Smooth muscle cell (in vitro differentiated cells): ENCODE results near the gene SYT7. TPM values are rescaled to one million over a fixed set of nuclear protein-coding genes. Genes with fewer than 3 reads are reported as not detected.

Experiments
- DNase-seq: peaks from one replicate; lab custom pipeline; 2025; ENCODE audit not compliant: unreplicated experiment; lab: John Stamatoyannopoulos, UW
- H2AFZ ChIP-seq: fragments of 200-600 bp; sonication (generic); 2 replicates; pipeline ENCODE4 v1.6.0; 2016; ENCODE audit warnings: antibody characterized with exemption, low read depth, mild to moderate bottlenecking
- H3F3A ChIP-seq: fragments of 200-600 bp; sonication (generic); 2 replicates; pipeline ENCODE4 v1.6.0; 2017; ENCODE audit warnings: antibody characterized with exemption, low read depth
- H3K27ac ChIP-seq: fragments of 200-600 bp; sonication (generic); 2 replicates; pipeline ENCODE4 v1.5.1; 2016; ENCODE audit warnings: low read depth, mild to moderate bottlenecking
- H3K27me3 ChIP-seq: fragments of 200-600 bp; sonication (generic); 2 replicates; pipeline ENCODE4 v1.6.1; 2016; ENCODE audit warnings: low read depth, mild to moderate bottlenecking
- H3K36me3 ChIP-seq: fragments of 200-600 bp; sonication (generic); 2 replicates; pipeline ENCODE4 v1.5.1; 2016; ENCODE audit warnings: low read depth
- H3K4me1 ChIP-seq: fragments of 200-600 bp; sonication (generic); 2 replicates; pipeline ENCODE4 v1.5.1; 2016; ENCODE audit warnings: low read depth
- H3K4me2 ChIP-seq: fragments of 200-600 bp; sonication (generic); 2 replicates; pipeline ENCODE4 v1.6.0; 2016; ENCODE audit warnings: mild to moderate bottlenecking
- H3K4me3 ChIP-seq: fragments of 200-600 bp; sonication (generic); 2 replicates; pipeline ENCODE4 v1.5.1; 2016; ENCODE audit warnings: mild to moderate bottlenecking
- H3K79me2 ChIP-seq: fragments of 200-600 bp; sonication (generic); 2 replicates; pipeline ENCODE4 v1.6.0; 2016; ENCODE audit warnings: low read depth, mild to moderate bottlenecking
- H3K9ac ChIP-seq: fragments of 200-600 bp; sonication (generic); 2 replicates; pipeline ENCODE4 v1.6.0; 2016; ENCODE audit warnings: low read depth
- H3K9me3 ChIP-seq: fragments of 200-600 bp; sonication (generic); replicated peaks from 2 replicates; pipeline ENCODE4 v1.5.1; 2016; ENCODE audit warnings: low read depth
- H4K20me1 ChIP-seq: fragments of 200-600 bp; sonication (generic); 2 replicates; pipeline ENCODE4 v1.6.0; 2016; ENCODE audit warnings: low read depth
- WGBS: methylation state at CpG from one replicate; pipeline ENCODE4 v1.1.7; 2016; ENCODE audit warnings: low lambda C conversion rate; 5-methylcytosine and 5-hydroxymethylcytosine counted together
- polyA plus RNA-seq: library from polyadenylated mRNA; unstranded; fragments of >200 nt; fragmentation: Nextera tagmentation; extraction: Ambion mirVana; gene quantifications from 2 replicates; pipeline ENCODE4 v1.2.1, GENCODE V29; 2016
- total RNA-seq: library from RNA; depleted of rRNA; stranded (reverse); fragments of >200 nt; gene quantifications from 2 replicates; pipeline ENCODE4 v1.2.3, GENCODE V29; 2014
- TF ChIP-seq, protein P1 (sequence below): fragments of 200-600 bp; sonication (generic); IDR thresholded peaks from 2 replicates; pipeline ENCODE4 v1.5.1; 2017; ENCODE audit warnings: borderline replicate concordance, mild to moderate bottlenecking, antibody characterized with exemption; ENCODE audit not compliant: insufficient read depth, poor library complexity, severe bottlenecking

The SYT7 gene
- total and polyA plus RNA-seq, 2 experiments from 2014 or later, result 0.79 to 4.0 TPM

DNA sequence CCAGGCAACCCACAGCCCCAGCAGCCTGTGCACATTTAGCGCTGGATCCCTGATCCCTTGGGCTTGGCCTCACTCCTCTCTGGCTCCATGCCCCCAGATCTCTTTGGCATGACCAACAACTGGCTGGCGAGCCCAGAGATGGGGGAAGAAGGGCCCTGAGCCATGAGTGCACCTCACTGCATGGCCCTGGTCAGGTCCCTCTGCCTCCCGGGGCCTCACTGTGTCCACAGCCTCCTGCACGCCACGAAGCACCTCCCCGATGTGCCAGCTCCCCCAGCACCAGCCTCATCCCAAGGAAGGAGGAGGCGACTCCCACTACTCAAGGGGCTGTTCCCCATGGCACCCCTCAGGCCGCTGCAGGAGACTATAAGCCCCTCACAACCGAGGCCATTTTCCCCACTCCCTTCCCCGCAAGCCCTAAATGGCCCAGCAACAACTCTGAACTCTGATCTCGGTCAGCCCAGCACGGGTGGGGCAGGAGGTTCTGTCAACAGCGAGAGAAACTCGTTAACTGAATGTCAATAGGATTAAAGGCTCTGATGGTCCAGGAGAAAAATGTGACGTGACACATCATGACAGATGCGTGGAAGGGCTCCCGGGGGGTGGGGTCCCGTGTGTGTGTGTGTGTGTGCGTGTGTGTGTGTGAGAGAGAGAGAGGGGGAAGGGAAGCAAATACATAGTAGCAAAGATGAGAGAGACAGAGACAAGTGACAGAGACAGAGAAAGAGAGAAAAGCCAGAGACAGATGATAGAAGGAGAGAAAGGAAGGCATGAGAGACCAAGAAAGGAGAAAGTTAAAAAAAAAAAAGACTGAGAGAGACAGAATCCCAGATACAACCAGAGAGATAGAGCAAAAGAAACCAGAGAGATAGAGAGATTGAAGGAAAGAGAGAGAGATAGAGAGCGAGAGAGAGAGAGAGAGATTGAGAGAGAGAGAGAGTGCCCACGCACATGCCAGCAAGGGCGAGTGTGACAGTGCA lies 28.4 kb upstream of the SYT7 start:
- no peak overlapping the region for H3K9ac ChIP-seq
- no peak overlapping the region for H2AFZ ChIP-seq
- TF ChIP-seq, protein P1, sequence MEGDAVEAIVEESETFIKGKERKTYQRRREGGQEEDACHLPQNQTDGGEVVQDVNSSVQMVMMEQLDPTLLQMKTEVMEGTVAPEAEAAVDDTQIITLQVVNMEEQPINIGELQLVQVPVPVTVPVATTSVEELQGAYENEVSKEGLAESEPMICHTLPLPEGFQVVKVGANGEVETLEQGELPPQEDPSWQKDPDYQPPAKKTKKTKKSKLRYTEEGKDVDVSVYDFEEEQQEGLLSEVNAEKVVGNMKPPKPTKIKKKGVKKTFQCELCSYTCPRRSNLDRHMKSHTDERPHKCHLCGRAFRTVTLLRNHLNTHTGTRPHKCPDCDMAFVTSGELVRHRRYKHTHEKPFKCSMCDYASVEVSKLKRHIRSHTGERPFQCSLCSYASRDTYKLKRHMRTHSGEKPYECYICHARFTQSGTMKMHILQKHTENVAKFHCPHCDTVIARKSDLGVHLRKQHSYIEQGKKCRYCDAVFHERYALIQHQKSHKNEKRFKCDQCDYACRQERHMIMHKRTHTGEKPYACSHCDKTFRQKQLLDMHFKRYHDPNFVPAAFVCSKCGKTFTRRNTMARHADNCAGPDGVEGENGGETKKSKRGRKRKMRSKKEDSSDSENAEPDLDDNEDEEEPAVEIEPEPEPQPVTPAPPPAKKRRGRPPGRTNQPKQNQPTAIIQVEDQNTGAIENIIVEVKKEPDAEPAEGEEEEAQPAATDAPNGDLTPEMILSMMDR, result no peak
- H3K4me2 ChIP-seq, result peak overlapping the region; percentile 59
- no peaks in the 10 kb centered on the region for H3K27me3 ChIP-seq
- H3K79me2 ChIP-seq, result no peaks in the 10 kb centered on the region
- H4K20me1 ChIP-seq, result no peaks in the 10 kb centered on the region
- no peaks in the 10 kb centered on the region for H3K9me3 ChIP-seq
- no peaks in the 10 kb centered on the region for H3K36me3 ChIP-seq
- no peak overlapping the region for H3K27ac ChIP-seq
- no peak for DNase-seq
- H3F3A ChIP-seq, result no peaks in the 10 kb centered on the region
- H3K4me3 ChIP-seq, result no peak overlapping the region
- H3K4me1 ChIP-seq, result peaks cover 14% of the 10 kb centered on the region
- WGBS, result 50% methylated on average over 21 of the region's 22 CpGs

DNA sequence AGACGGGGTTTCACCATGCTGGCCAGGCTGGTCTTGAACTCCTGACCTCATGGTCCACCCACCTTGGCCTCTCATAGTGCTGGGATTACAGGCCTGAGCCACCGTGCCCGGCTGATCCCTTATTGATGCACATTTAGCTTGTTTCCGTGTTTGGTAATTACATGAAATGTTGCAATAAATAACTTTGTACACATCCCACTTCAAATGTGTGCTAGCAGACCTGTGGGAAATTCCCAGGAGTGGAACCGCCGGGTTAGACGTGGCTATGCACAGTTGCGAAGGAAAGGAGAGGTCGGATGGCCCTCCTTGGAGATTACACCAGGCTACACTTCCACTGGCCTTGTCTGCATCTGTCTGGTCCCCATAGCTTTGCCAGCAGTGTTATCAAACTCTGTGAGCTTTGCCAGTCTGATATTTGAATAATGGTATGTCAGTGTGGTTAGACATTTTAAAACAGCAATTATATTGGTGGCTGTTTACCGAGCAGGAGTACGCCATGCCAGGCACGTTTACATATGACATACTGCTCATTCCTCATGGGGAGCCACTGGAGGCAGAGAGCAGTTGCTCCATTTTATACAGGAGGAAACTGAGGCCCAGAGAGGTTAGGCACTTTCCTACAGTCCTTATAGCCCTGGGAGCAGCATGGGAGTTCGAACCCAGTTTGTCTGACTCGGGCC lies 27.2 kb upstream of the SYT7 start:
- no peak overlapping the region for H3K4me2 ChIP-seq
- H3K4me3 ChIP-seq, result no peak overlapping the region
- no peak overlapping the region for H3K9ac ChIP-seq
- H4K20me1 ChIP-seq, result no peaks in the 10 kb centered on the region
- no peak overlapping the region for H3K27ac ChIP-seq
- no peak for DNase-seq
- no peaks in the 10 kb centered on the region for H3F3A ChIP-seq
- TF ChIP-seq, protein P1, result no peak
- H3K9me3 ChIP-seq, result no peaks in the 10 kb centered on the region
- H2AFZ ChIP-seq, result no peak overlapping the region
- no peaks in the 10 kb centered on the region for H3K27me3 ChIP-seq
- peaks cover 14% of the 10 kb centered on the region for H3K4me1 ChIP-seq
- H3K79me2 ChIP-seq, result no peaks in the 10 kb centered on the region
- 78% methylated on average over 14 of the region's 14 CpGs for WGBS
- no peaks in the 10 kb centered on the region for H3K36me3 ChIP-seq

DNA sequence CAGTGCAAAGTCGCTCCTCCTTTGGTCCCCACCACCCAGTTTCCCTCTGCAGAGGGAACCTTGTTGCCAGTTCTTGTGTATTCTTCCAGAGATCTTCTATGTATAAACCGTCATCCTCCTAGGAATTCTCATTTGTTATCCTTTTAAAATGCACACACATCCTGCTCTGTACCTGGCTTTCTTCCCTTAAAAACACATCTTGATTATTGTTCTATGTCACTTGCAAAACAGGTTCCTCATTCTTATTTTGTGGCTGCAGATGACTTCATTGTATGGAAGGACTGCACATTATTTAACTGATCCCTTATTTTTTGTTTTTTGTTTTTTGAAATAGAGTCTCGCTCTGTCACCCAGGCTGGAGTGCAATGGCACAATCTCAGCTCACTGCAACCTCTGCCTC lies 26.6 kb upstream of the SYT7 start:
- TF ChIP-seq, protein P1, result no peak
- Histone ChIP-seq H3K4me2 (no peak overlapping the region), H3K36me3 (no peaks in the 10 kb centered on the region), H3K27ac (no peak overlapping the region), H4K20me1 (no peaks in the 10 kb centered on the region), H3K9me3 (no peaks in the 10 kb centered on the region), H3K9ac (no peak overlapping the region), H2AFZ (no peak overlapping the region), H3F3A (no peaks in the 10 kb centered on the region), H3K4me3 (no peak overlapping the region), H3K27me3 (no peaks in the 10 kb centered on the region), H3K79me2 (no peaks in the 10 kb centered on the region), H3K4me1 (peaks cover 20% of the 10 kb centered on the region)
- 90% methylated on average over 3 of the region's 3 CpGs for WGBS
- no peak for DNase-seq
